Right lobe of liver (tissue), 4 donors: Measurements from ENCODE around the gene YWHAH.

Experiments
- POLR2A ChIP-seq: fragments of 450-650 bp; IDR thresholded peaks from one replicate; pipeline ENCODE4 v1.6.1; 2017; ENCODE audit warnings: antibody characterized with exemption, mild to moderate bottlenecking
- TF ChIP-seq, protein P1 (sequence below), 4 donors: fragments of 200-600 bp in 3 of 4; fragments of 450-650 bp in 1 of 4; IDR thresholded peaks; one replicate each; pipeline versions ENCODE4 v1.5.1 to v1.8.0; 2016 to 2022; ENCODE audit warnings: antibody characterized with exemption in 4 of 4, mild to moderate bottlenecking in 2 of 4
- donor health status: DM: no; HTN: no; CAD: no.
- donor health status: DM: no; HTN: no; CAD: no.
- donor health status: DM: no; HTN: yes; CAD: no.

DNA sequence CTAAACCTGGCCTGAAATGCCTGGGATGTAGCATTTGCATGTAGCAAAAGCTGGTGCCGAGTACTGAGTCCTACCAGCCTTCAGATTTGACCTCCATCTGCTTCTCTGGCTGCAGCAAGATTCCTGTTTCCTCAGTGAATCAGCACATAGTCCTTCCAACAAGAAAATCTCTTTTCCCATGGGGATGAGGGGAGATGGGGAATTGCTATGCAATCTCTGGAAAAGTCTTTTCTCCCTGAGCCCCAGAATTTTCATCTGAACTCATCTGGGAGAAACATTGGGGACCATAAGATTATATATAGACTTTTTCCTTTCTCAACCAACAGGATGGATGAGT is 32.0 kb upstream of the YWHAH start:
- TF ChIP-seq, protein P1, sequence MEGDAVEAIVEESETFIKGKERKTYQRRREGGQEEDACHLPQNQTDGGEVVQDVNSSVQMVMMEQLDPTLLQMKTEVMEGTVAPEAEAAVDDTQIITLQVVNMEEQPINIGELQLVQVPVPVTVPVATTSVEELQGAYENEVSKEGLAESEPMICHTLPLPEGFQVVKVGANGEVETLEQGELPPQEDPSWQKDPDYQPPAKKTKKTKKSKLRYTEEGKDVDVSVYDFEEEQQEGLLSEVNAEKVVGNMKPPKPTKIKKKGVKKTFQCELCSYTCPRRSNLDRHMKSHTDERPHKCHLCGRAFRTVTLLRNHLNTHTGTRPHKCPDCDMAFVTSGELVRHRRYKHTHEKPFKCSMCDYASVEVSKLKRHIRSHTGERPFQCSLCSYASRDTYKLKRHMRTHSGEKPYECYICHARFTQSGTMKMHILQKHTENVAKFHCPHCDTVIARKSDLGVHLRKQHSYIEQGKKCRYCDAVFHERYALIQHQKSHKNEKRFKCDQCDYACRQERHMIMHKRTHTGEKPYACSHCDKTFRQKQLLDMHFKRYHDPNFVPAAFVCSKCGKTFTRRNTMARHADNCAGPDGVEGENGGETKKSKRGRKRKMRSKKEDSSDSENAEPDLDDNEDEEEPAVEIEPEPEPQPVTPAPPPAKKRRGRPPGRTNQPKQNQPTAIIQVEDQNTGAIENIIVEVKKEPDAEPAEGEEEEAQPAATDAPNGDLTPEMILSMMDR (IDR thresholded peaks at IDR 0.05): no peak
- TF ChIP-seq POLR2A: no peak
